22Rv1 (cell line): ENCODE measurements around the gene CEP295NL.

Experiments
- H3K27ac ChIP-seq: fragments of 450-650 bp; 2 replicates; pipeline ENCODE4 v1.5.1; 2017
- CTCF ChIP-seq: fragments of 450-650 bp; IDR thresholded peaks from 2 replicates; pipeline ENCODE4 v1.5.1; 2017; ENCODE audit warnings: mild to moderate bottlenecking
- ZFX ChIP-seq: fragments of 450-650 bp; IDR thresholded peaks from 2 replicates; pipeline ENCODE4 v1.6.1; 2017; ENCODE audit warnings: antibody characterized with exemption, borderline replicate concordance

CEP295NL gene

GRCh38 chr17:78864117-78864516 lies 38.9 kb downstream of the CEP295NL start:
- TF ChIP-seq ZFX: no peak
- no peak for TF ChIP-seq CTCF
- no peak overlapping the region for H3K27ac ChIP-seq

DNA sequence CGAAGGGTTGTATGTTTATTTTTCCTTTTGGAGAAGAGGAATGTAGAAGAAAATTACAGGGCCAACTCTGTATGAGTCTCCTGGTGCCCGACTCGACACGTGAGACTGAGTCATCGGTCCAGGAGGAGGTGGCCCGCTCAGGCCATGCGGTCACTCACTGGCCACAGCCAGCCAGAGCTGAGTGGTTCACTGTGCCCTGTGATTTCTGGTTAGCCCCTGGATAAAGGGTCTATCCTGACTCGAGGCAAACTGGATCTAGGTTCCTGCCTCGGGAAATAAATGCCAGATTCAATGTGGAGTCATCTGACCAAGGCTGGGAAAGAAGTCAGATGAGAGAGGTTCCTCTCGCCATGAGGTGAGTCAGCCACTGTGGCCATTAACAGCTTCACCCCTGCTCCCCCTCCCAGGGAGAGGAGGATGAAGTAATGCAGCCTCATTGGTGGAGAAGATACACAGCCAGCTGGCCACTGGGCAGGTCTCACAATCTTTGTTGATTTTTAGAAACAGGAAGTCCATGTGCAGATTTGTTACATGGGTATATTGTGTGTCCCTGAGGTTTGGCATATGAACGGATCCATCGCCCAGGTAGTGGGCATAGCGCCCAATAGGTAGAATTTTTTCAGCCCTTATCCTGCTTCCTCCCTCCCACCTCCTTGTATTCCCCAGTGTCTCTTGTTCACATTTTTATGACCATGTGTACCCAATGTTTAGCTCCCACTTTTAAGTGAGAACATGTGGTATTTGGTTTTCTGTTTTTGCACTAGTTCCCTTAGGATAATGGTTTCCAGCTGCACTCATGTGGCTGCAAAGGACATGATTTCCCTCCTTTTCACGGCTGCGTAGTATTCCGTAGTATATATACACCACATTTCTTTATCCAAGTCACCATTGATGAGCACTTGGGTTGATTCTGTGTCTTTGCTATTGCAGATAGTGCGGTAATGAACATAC lies 40.7 kb downstream of the CEP295NL start:
- TF ChIP-seq ZFX (no peak), CTCF (no peak)
- no peak overlapping the region for H3K27ac ChIP-seq

DNA sequence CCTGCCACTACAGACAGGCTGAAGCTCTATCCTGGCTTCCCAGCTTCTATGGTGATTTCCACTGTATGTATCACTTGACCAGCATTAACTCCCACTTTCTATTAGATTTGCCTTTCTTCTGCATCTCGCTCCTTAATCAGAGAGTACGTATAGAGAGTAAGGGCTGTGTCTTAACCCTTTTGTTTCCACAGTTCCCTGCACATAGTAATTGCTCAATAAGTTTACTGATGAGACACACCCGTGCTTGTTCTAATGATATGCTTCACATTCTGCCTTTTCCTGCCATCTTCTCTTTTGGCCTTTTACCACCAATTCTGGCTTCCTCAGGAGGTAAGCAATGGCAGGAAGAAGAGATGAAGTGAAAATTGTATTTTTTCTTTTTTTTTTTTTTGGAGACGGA lies 41.8 kb downstream of the CEP295NL start:
- TF ChIP-seq CTCF (no peak), ZFX (no peak)
- no peak overlapping the region for H3K27ac ChIP-seq

DNA sequence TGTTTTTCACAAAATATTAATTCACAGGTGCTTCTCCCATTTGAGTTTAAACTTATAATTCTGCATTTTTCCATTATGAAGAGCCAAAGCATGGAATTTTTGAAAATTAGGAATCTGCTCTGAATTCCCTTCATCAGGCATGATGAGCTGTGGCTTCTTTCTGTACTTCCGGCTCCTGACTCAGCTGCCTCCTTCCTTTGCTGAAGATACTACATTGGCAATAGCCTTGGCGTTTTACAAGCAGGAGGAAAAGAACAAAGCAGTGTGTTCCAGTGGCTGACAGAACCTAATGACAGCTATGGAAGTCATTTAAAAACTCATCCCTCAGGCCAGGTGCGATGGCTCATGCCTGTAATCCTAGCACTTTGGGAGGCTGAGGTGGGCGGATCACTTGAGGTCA lies 44.0 kb downstream of the CEP295NL start:
- TF ChIP-seq CTCF (no peak), ZFX (no peak)

GRCh38 chr17:78857266-78857665 lies 45.7 kb downstream of the CEP295NL start:
- no peak for TF ChIP-seq ZFX
- TF ChIP-seq CTCF: no peak
- H3K27ac ChIP-seq: no peak overlapping the region

More for the DNA sequence above, 44.0 kb downstream of the CEP295NL start:
- H3K27ac ChIP-seq: no peak overlapping the region

- no peak for TF ChIP-seq CTCF
- H3K27ac ChIP-seq: no peak overlapping the region
Observed at GRCh38 chr17:78855561-78856165, 47.3 kb downstream of the CEP295NL start.

- H3K27ac ChIP-seq: no peak overlapping the region
Observed at GRCh38 chr17:78854508-78854907, 48.5 kb downstream of the CEP295NL start.

More at GRCh38 chr17:78854508-78854907, 48.5 kb downstream of the CEP295NL start:
- TF ChIP-seq ZFX (no peak), CTCF (no peak)
